Hematopoietic multipotent progenitor cell (in vitro differentiated cells): ENCODE data around the gene CCDC9. TPM values are rescaled to one million over a fixed set of nuclear protein-coding genes. Genes with fewer than 3 reads are reported as not detected.
A peak's percentile ranks its signal among the peaks of the same experiment; 100 is the strongest.
"Not testable (repeated sequence)": the region's sequence is repeated elsewhere in the genome, so short reads cannot be mapped to it uniquely, and the experiment has no call there.

Experiments
- DNase-seq, 3 donors: peaks; one replicate each; pipeline ENCODE4 v3.0.0-alpha.2; 2011 to 2015; ENCODE audit warnings: low read depth in 2 of 3, low spot score in 2 of 3
- total RNA-seq: library from RNA; depleted of rRNA; stranded (reverse); fragments of >200 nt; gene quantifications from one replicate; pipeline ENCODE4 v1.2.3, GENCODE V29; 2012

Gene CCDC9
- total RNA-seq, 1 donor: 6.5 TPM

DNA sequence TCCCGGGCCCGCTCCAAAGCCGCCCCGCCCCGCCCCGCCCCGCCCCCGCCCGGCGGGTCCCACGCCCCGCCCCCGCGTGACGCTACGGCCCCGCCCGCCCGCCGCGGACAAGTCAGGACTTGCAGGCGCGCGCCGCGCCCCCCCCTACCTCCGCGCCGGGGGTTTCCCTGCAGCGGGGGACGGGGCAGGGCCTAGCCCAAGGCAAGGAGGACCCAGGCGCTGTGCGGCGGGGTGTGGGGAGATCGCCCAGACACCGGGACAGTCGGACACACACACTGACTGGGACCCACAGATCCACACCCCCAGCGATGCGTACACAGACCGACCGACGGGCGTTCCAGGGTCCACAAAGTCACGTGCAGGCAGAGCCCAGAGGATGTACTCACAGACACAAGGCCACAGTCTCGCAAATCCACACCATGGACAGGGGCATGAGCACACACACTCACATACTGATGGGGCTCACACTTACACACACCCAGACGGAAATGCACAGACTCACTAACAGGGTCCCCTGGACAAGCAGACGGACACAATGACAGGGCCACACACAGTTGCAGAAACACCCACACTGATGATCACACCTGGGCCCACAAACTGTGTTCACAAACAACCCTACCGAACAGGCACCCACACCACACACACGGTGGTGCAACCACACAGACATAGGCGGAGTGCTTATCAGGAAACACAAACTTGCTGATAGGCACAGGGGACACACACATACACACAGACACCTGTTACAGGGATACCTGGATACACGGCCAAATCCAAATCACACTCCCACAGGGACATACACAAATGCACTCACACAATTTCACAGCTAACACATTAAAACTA lies 24.9 kb upstream of the CCDC9 start:
- DNase-seq: peak in 2 of 3 donors; percentile 87 to 88

DNA sequence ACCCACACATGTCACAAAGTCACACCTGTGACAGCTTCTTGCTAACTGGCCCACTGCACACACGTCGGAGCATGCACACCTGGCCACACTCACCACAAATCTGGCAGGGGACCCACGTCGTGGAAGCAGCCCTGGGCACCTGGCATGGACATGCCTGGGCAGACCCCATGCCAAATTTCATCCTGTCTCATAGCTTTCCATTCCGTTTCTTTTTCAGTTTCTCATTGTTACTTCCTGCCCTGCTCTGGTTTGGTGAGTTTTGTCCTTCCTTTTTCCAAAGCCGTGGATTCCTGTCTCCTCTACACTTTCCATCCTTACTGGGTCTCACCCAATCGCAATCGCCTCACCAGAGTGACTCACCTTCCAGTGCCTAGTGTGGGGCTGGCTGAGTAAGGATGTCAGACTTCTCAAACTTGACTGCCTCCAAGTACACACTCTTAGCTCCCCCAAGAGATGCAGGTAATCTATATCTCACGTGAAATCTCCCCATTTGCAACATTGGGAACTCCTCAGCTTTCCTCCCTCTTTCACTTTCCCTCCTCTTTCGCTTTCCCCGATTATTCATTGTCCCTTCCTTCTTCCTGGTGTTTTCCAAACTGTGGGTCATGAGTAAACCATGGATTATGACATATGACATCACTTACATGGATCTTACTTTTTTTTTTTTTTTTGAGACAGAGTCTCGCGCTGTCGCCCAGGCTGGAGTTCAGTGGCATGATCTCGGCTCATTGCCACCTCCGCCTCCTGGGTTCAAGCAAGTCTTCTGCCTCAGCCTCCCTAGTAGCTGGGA lies 23.7 kb upstream of the CCDC9 start:
- no peak for DNase-seq

DNA sequence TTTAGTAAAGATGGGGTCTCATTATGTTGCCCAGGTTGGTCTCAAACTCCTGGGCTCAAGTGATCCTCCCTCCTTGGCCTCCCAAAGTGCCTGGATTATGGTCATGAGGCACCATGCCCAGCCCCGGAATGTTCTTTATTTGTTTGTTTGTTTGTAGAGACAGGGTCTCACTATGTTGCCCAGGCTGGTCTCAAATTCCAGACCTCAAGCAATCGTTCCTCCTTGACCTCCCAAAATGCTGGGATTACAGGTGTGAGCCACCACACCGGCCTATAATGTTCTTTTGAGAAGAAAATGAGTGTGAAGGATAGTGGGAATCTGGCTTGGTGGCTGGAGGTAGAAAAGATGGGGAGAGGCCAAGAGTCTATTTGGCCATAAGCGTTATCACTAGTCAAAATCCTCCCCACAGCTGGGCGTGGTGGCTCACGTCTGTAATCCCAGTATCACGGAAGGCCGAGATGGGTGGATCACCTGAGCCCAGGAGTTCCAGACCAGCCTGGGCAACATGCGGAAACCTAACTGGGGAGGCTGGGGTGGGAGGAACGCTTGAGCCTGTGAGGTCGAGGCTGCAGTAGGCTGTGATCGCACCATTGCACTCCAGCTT lies 20.2 kb upstream of the CCDC9 start:
- DNase-seq: no peak

DNA sequence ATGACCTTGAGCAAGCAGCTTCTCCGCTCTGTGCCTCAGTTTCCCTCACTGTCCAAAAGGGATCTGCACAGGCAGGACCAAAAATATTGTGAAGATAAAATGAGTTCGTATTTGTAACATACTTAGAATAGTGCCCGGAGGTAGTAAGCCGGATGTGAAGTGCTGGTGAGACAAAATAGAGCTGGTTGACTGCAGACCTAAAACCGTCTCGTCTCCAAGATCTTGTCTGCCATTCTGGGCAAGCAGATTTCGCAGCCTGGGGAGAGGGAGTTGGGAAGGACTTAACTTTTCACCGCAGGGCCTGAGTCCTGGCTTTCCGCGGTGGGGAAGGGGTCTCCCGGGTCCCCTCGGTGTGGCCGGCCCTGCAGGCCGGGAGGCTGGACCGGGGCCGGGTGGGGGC lies 17.2 kb upstream of the CCDC9 start:
- no peak for DNase-seq

DNA sequence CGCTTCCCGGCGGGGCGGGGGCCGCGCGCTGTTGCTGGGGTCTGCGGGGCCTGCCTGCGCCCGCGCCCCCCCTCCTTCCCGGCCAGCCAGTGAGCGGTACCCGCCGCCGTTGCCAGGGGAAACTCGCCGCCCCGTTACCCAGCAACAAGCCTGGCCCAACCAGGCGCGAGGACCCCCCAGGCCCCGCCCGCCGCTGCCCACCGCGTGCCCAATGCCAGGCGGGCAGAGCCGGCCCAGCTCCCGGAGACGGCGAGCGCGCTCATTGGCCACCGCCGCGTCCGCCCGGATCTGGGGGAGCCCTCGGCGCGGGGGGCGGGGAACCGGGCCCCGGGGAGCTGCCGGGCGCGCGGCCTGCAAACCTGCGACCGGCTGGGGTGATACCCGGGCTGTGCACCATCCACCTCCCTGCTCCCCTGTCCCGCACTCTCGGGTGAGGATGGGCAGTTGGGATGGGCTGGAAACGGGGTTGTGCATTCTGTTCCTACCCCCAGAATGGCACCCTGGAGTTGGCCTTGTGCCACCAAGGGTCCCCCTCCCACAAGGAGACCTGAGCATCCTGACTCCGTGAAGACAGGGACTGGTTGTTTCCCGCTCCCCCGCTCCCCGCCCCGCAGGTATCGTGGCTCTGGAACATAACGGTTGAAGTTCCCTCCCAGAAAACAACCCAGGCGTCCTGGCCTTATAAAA lies 16.6 kb upstream of the CCDC9 start:
- peak in 2 of 3 donors; percentile 76 to 78 for DNase-seq

DNA sequence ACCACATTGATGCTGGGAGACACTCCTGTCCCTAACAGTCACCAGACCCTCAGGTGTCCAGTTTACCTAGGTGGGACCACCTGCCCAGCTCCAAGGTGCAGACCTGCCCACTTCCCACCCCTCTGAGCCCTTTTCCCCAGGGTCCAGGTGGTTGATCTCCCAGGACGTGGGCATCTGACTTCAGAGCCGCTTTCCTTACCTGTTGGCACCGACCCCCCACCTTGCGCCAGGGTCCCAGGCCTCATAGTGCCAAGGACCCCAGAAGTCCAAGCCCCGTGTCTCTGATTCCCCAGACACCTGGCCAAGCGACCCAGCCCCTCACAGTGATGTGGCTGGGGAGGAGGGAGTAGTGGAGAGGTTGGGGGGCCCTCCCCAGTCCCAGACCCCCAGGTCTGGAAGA lies 15.8 kb upstream of the CCDC9 start:
- no peak for DNase-seq

DNA sequence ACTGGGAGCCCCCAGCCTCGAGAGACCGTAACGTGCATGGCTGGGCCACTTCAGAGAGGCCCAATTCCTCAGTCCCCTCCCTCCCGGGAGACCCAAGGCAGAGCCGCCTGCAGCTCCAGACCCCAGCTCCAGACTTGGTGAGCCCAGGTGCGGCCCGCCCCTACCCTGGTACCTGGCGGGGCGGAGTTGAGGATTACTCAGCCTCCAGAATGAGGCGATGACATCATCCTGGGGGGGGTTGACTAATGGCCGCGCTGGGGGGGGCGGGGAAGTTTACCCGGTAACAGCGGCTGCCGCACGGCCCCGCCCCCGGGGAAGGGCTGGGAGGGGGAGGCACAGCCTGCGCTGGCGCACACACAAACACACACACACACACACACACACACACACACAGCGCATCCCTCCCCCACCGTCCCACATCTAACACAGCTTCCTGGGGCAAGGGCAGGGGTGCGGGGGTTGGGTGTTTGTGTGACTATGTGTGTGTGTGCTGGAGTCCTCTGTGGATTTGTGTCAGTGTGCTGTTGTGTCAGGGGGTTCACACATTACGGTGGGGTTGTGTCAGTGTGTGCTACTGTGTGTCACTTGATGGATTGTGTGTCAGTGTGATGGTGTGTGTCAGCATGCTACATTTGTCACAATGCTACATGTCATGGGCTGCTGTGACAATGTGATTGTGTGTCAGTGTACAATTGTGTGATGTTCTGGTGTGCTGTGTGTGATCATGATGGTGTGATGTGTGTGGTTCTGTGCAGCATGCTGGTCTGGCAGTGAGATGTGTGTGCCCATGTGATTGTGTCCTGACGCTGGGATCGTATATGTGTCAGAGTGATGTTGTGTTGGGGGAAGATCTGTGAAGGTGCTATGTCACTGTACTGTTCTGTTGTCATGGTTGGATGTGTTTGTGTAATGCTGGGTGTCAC lies 15.1 kb upstream of the CCDC9 start:
- peak in 2 of 3 donors; percentile 86 to 88 for DNase-seq

DNA sequence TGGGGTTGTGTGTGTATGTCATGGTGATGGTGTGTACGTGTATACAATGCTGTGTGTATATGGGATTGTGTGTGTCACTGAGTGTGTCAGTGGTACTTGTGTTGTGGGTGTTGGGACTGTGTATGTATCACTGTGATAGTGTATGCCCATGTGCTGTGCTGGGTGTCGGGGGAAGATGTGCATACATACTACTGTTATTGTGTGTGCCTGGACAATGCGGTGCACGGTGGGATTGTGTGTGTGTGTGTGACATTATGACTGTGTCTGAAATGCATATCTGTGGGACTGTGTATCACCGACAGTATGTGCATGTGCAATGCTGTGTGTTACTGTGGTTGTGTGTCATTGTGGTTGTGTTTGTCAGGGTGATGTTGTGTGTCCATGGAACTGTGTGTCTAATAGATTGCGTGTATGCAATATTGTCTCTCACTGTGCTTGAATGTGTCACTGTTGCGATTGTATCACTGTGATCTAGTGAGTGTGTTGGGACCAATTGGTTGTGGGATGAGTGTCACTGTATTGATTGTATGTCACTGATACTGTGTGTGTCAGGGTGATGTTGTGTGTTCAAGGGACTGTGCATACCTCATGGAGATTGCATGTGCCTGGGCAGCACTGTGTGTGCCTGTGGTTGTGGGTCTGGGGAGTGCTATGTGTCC lies 14.3 kb upstream of the CCDC9 start:
- no peak for DNase-seq

DNA sequence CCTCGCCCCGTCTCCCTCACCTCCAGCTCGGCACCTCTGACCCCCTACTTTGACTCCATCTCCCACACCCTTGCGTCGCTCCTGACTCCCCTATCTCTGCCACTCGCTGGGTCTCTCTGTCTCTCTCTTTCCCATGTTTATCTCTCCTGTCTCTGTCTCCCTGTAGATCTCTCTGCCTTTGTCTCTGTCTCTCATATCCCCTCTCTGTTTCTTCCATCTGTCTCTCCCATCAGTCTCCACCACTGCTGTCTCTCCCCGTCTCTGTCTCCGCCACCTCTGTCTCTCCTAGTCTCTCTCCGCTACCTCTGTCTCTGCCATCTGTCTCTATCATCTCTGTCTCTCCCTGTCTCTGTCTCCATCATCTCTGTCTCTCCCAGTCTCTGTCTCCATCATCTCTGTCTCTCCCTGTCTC lies 13.0 kb upstream of the CCDC9 start:
- DNase-seq: no peak

DNA sequence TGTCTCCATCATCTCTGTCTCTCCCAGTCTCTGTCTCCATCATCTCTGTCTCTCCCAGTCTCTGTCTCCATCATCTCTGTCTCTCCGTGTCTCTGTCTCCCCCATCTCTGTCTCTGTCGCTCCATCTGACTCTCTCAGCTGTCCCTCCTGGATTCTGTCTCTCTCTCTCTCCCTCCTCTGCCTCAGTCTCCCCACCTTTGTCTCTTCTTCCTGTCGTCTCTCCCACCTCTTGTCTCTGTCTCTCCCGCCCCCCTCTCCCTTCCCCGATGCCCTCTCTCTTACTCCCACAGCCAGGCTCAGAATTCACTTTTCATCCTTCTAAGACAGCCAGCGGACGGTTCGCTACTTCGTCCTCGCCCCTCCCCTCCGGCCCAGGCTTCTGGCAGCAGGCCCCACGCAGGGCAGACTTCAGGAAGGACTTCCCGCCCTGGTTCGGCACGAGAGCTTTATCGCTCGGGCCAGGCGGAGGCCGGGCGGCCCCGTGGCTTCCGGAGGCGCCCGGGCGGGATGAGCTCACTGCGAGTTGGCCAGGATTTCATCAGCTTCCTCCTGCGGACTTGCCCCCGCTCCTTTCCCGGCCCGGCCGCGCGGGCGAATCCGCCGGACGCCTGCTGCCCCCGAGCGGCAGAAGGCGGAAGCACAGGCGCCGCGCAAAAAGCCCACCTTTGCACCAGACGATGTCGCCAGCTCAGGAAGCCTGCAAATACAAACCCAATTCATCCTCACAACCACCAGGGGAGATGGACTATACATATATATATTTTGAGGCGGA lies 12.4 kb upstream of the CCDC9 start:
- peak in 2 of 3 donors; percentile 98 for DNase-seq

DNA sequence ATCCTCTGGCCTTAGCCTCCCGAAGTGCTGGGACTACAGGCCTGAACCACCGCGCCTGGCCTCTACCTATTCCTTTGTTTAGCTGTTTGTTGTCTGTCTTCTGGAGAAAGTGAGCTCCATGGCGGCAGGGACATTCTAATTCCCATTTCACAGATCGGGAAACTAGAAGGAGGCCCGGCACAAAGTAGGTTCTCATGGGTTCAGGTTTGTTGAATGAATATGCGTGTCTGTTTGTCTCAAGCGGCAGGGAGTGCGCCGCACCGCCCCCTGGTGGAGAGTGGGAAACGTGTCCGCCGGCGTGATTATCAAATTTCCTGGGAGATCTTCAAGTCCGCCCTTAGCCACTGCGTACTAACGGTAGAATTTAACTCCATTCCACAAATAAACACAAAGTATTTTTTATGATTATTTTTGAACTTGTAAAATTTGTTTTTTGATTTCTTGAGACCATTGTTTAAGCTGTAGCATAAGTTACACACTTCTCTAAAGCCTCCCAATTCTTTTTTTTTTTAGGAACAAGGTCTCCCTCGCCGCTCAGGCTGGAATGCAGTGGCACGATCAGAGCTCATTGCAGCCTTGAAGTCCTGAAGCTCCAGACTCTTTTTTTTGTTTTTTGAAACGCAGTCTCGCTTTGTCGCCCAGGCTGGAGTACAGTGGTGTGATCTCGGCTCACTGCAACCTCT lies 8.9 kb upstream of the CCDC9 start:
- DNase-seq: peak in 1 of 3 donors; percentile 85

DNA sequence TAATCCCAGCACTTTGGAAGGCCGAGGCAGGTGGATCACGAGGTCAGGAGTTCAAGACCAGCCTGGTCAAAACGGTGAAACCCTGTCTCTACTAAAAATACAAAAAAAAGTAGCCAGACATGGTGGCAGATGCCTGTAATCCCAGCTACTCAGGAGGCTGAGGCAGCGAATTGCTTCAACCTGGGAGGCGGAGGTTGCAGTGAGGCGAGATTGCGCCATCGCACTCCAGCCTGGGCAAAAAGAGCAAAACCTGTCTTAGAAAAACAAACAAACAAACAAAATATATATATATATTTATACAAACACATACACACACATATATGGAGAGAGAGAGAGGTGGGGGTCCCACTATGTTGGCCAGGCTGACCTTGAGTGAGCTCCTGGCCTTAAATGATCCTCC lies 3.3 kb upstream of the CCDC9 start:
- DNase-seq: not testable (repeated sequence)

DNA sequence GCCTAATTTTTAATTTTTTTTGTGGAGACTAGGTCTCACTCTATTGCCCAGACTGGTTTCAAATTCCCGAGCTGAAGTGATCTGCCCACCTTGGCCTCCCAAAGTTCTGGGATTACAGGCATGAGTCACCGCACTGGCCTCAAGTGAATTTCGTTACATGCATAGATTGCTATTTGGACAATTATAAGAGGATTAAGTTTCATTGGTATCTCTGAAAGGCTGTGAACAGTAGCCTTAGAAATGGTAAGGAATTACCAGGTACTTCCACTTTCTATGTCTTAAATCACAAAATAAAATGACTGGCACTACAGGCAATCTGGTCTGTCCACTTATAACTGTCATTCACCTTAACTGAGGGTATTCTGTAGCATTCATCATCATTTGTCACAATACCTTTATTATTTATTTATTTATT lies 2.9 kb upstream of the CCDC9 start:
- no peak for DNase-seq

DNA sequence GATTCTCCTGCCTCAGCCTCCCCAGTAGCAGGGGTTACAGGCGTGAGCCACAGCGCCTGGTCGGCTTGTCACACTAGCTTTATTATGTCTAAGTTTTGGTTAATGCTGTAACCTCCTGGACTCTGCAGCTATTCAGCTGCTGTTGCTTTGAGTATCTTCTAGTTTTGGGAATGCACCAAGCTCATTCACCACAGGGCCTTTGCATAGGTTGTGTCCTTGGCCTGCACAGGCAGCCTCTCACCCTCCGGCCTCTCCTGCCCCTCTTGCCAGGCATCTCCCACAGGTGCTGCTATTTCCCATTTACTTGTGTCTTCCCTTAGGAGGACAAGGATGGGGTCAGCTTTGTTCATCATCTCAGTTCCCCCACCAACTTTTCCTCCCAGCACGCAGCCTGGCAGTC lies 2.4 kb upstream of the CCDC9 start:
- DNase-seq: no peak

DNA sequence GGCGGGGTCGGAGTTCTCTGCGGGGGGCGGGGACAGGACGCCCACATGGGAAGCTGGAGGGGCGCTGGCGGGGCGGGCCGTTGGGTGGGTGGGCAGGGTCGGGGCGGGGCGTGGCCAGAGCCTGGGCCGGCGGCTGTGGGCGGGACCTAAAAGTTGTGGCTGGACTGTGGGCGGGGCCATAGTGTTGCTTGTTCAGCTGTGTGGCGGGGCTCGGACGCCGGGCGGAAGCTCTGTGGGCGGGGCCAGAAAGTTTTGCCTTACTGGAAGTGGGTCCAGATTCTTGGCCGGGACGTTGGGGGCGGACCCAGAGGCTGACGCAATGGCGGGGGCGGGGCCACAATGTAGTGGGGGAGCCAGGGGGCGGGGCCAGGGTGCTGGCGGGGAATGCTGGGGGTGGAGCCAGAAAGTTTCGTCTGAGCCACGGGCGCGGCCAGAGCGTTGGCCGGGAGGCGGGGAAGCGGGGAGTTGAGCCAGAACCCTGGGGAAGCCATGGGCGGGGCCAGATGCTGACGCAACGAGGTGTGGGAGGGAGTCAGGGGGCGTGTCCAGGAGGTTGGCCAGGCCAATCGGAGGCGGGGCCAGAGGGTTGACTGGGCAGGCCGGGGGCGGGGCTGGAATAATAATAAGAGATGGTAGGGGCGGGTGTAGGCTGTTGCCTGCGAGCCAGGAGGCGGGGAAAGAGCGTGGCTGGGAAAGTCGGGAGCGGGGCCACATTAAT lies 527 bp downstream of the CCDC9 start:
- peak; percentile 95 to 99 (median 98) for DNase-seq

DNA sequence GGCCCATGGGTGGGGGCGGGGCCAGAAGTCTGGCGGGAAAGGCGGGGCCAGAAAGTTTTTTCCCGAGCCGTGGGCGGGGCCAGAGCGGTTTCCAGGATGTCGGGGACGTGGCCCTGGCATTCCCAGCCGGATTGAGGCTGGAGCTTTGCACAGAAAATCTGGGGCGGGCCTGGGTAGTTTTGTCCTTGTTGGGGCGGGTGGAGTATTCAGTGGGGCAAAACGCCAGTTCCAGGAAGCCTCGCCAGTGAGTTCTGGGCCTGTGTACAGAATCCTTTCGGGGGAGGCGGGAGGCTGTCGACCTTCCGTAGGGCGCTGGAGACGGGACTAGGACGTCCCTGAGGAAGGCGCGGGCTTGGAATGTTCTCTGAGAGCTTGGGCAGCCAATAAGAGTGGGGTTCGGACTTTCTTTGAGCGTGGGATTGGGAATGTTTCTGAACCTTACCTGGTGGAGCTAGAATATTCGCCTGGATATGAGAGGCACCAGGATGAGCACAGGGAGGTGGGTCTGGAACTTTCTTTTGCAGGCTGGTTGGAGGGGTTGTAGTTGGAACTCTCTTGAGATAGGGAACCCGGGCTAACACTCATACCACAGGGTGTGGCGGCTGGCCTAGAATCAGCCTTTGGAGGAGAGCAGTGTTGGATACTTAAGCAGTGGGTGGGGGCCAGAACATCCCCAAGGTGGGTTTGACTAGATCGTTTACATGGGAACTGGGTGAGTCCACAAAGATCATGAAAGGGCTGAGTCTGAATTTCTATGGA lies 1.3 kb downstream of the CCDC9 start:
- peak in 1 of 3 donors; percentile 31 for DNase-seq

DNA sequence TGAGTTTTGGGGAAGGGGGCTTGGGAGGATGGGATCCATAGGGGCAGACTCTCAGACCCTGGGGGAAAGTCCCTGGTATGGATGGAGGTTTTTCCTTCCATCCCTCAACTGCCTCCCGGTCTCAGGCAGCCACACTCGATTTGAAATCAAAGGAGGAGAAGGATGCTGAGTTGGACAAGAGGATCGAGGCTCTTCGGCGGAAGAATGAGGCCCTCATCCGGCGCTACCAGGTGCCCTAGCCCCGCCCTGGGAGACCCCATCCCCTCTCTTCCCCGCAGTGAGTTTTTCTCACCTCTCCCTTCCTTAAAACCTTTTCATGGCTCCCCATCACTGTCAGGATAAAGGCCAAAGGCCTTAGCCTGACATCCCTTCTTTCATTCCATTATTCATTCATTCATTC lies 2.1 kb downstream of the CCDC9 start:
- DNase-seq: no peak
